Endothelial cell of umbilical vein (primary cell): ENCODE data around the gene FHIT. TPM values are rescaled to one million over a fixed set of nuclear protein-coding genes. Genes with fewer than 3 reads are reported as not detected.
"Not testable (repeated sequence)": the region's sequence is repeated elsewhere in the genome, so short reads cannot be mapped to it uniquely, and the experiment has no call there.

Experiments used
- BruUV-seq: library from RNA; stranded (reverse); fragments of 400-500 nt; replicated peaks from 2 replicates; lab custom pipeline; 2021; lab: Mats Ljungman, UMichigan
- CTCF ChIA-PET: fragments of 300-600, 350-600 bp; sonication (Branson Sonifier 250); formaldehyde crosslinking; loops from one replicate; lab custom pipeline; 2021; ENCODE audit warnings: antibody characterized with exemption, inconsistent platforms; lab: Charles Lee
- POLR2A ChIA-PET: fragments of 300-600, 350-600 bp; sonication (Branson Sonifier 250); formaldehyde crosslinking; loops from one replicate; lab custom pipeline; 2021; ENCODE audit warnings: antibody characterized with exemption, inconsistent platforms; lab: Charles Lee
- DNase-seq: peaks from one replicate; pipeline ENCODE4 v3.0.0-alpha.2; 2011; ENCODE audit warnings: low read depth, low spot score
- FAIRE-seq: peaks from 2 replicates; lab custom pipeline; 2011; peaks lifted over from hg19 to GRCh38; lab: Jason Lieb, UNC
- H2AFZ ChIP-seq: 2 replicates; pipeline ENCODE4 v1.6.0; 2012; ENCODE audit warnings: low read depth, low read length, control low read depth, inconsistent platforms
- H3K27ac ChIP-seq: 2 replicates; pipeline ENCODE4 v1.5.1; 2011; ENCODE audit warnings: low read depth, mild to moderate bottlenecking, control low read depth, low read length, moderate library complexity; ENCODE audit not compliant: insufficient read depth
- H3K27me3 ChIP-seq, 2 experiments: 2 replicates each; pipeline versions ENCODE4 v1.6.0 to v1.6.1; 2011; ENCODE audit warnings: low read length in 2 of 2, mixed read lengths in 1 of 2; ENCODE audit not compliant: control insufficient read depth in 2 of 2, insufficient read depth in 2 of 2
- H3K36me3 ChIP-seq, 2 experiments: 2 replicates in 1 of 2; 3 replicates in 1 of 2; pipeline ENCODE4 v1.5.1; 2011; ENCODE audit warnings: low read length in 2 of 2, mild to moderate bottlenecking in 1 of 2, moderate library complexity in 1 of 2; ENCODE audit not compliant: control insufficient read depth in 2 of 2, insufficient read depth in 2 of 2; ENCODE audit errors: extremely low read depth in 1 of 2
- H3K4me1 ChIP-seq: 3 replicates; pipeline ENCODE4 v1.5.1; 2011; ENCODE audit warnings: mild to moderate bottlenecking, low read length; ENCODE audit not compliant: control insufficient read depth, insufficient read depth; ENCODE audit errors: extremely low read depth
- H3K4me2 ChIP-seq: 2 replicates; pipeline ENCODE4 v1.6.1; 2011; ENCODE audit warnings: low read length, control low read depth, mixed read lengths; ENCODE audit not compliant: insufficient read depth
- H3K4me3 ChIP-seq, 3 experiments: fragments of 200-600 bp in 1 of 3; sonication (generic), shearing (Covaris generic) in 1 of 3; replicated peaks in 1 of 3; 2 replicates each; pipeline ENCODE4 v1.5.1; 2011 to 2016; ENCODE audit warnings: control low read depth in 3 of 3, low read length in 3 of 3, mild to moderate bottlenecking in 2 of 3, inconsistent platforms in 1 of 3, low read depth in 1 of 3, moderate library complexity in 1 of 3; ENCODE audit not compliant: insufficient read depth in 1 of 3
- H3K79me2 ChIP-seq: 2 replicates; pipeline ENCODE4 v1.6.0; 2012; ENCODE audit warnings: low read length, inconsistent platforms; ENCODE audit not compliant: control insufficient read depth, insufficient read depth
- H3K9ac ChIP-seq: replicated peaks from 2 replicates; pipeline ENCODE3; 2011; ENCODE audit warnings: low read length, control low read depth; ENCODE audit not compliant: insufficient read depth; ENCODE audit errors: extremely low read depth
- H3K9me1 ChIP-seq: replicated peaks from 3 replicates; pipeline ENCODE4 v1.6.0; 2011; ENCODE audit warnings: mild to moderate bottlenecking, low read length; ENCODE audit not compliant: control insufficient read depth, insufficient read depth; ENCODE audit errors: extremely low read depth
- H3K9me3 ChIP-seq: replicated peaks from 2 replicates; pipeline ENCODE4 v1.5.1; 2012; ENCODE audit warnings: low read length, inconsistent platforms; ENCODE audit not compliant: control insufficient read depth, insufficient read depth
- H4K20me1 ChIP-seq: replicated peaks from 2 replicates; pipeline ENCODE3; 2011; ENCODE audit warnings: mild to moderate bottlenecking, low read length; ENCODE audit not compliant: control insufficient read depth, insufficient read depth; ENCODE audit errors: extremely low read depth
- CTCF ChIP-seq, 2 donors: IDR thresholded peaks; 1 replicate in 1 of 2; 2 replicates in 1 of 2; pipeline ENCODE4 v1.5.1; 2011; ENCODE audit warnings: low read length in 2 of 2, mild to moderate bottlenecking in 2 of 2, moderate library complexity in 2 of 2, control low read depth in 1 of 2, inconsistent platforms in 1 of 2, low read depth in 1 of 2; ENCODE audit not compliant: insufficient read depth in 1 of 2; ENCODE audit errors: extremely low read depth in 1 of 2
- EZH2 ChIP-seq: IDR thresholded peaks from 2 replicates; pipeline ENCODE4 v1.6.1; 2012; ENCODE audit warnings: borderline replicate concordance, low read depth, mild to moderate bottlenecking, moderate library complexity, low read length, inconsistent platforms; ENCODE audit not compliant: severe bottlenecking
- FOS ChIP-seq: IDR thresholded peaks from 2 replicates; pipeline ENCODE4 v1.6.1; 2011; ENCODE audit warnings: mild to moderate bottlenecking, low read length, moderate library complexity, borderline replicate concordance; ENCODE audit not compliant: insufficient read depth
- GATA2 ChIP-seq: IDR thresholded peaks from 2 replicates; pipeline ENCODE4 v1.7.0; 2011; ENCODE audit warnings: low read depth, mild to moderate bottlenecking, moderate library complexity, mixed read lengths, low read length; ENCODE audit not compliant: insufficient read length, insufficient read depth
- JUN ChIP-seq: IDR thresholded peaks from 2 replicates; pipeline ENCODE4 v1.6.1; 2011; ENCODE audit warnings: borderline replicate concordance, low read depth; ENCODE audit not compliant: insufficient read length, insufficient read depth
- MAX ChIP-seq: IDR thresholded peaks from 2 replicates; pipeline ENCODE4 v1.6.1; 2011; ENCODE audit not compliant: insufficient read depth, insufficient read length
- MYC ChIP-seq: IDR thresholded peaks from one replicate; pipeline ENCODE4 v1.6.1; 2011; ENCODE audit warnings: mild to moderate bottlenecking, low read depth, low read length
- POLR2A ChIP-seq: IDR thresholded peaks from 2 replicates; pipeline ENCODE4 v1.6.1; 2012; ENCODE audit warnings: low read depth, mild to moderate bottlenecking, control low read depth, low read length
- POLR2AphosphoS5 ChIP-seq: IDR thresholded peaks from 2 replicates; pipeline ENCODE4 v1.6.1; 2012; ENCODE audit warnings: low read depth, mild to moderate bottlenecking, control low read depth, low read length, moderate library complexity; ENCODE audit not compliant: insufficient read depth
- dilution Hi-C: fragments of 300-500 bp; cut with MboI; formaldehyde crosslinking; loops from one replicate; pipeline ENCODE4 v1.15.0; 2019; ENCODE audit warnings: low sequenced_read_pairs; ENCODE audit not compliant: extremely low pct_ligation_motif_present
- intact Hi-C: fragments of 100-400 bp; cut with micrococcal nuclease; formaldehyde crosslinking; loops from one replicate; pipeline ENCODE4 v1.10.0; 2022
- polyA plus RNA-seq, 4 experiments: library from polyadenylated mRNA; depleted of rRNA in 3 of 4; stranded (reverse) in 3 of 4; unstranded in 1 of 4; fragments of >200 nt; gene quantifications; 2 replicates each; pipeline versions ENCODE4 v1.2.1 to v1.2.3, GENCODE V29; 2011 to 2012; ENCODE audit warnings: missing spikeins in 1 of 4
- total RNA-seq: library from RNA; stranded (reverse); gene quantifications from 2 replicates; pipeline ENCODE4 v1.2.3, GENCODE V29; 2021

The FHIT gene
- total and polyA plus RNA-seq, 2 donors (not counting 3 experiments of a cell fraction or from before 2014, with no cell fraction given): 0.47 to 2.2 TPM

GRCh38 chr3:61051666-61052065, 199.6 kb downstream of the FHIT start:
- Histone ChIP-seq H2AFZ (no peak overlapping the region), H3K9me3 (no peaks in the 10 kb centered on the region), H3K4me3 (no peak overlapping the region), H3K36me3 (no peaks in the 10 kb centered on the region), H3K4me2 (no peak overlapping the region), H3K27me3 (no peaks in the 10 kb centered on the region), H3K79me2 (no peaks in the 10 kb centered on the region), H3K9ac (no peak overlapping the region), H4K20me1 (no peaks in the 10 kb centered on the region), H3K27ac (no peak overlapping the region), H3K9me1 (no peaks in the 10 kb centered on the region), H3K4me1 (no peaks in the 10 kb centered on the region)
- TF ChIP-seq EZH2: no peak
- no peak for TF ChIP-seq MYC
- no peak for TF ChIP-seq CTCF (IDR thresholded peaks at IDR 0.05; ENCODE audit: extremely low read depth in 1 of 2, insufficient read depth in 1 of 2, low read depth in 1 of 2, low read length in 2 of 2)
- no peak for TF ChIP-seq MAX
- TF ChIP-seq GATA2: no peak
- TF ChIP-seq JUN: no peak
- TF ChIP-seq FOS: no peak
- no peak for TF ChIP-seq POLR2AphosphoS5
- no peak for TF ChIP-seq POLR2A
- dilution Hi-C loops (no loop called here), intact Hi-C loops (no loop called here)
- CTCF ChIA-PET: no interaction called here
- FAIRE-seq (no peak), DNase-seq (no peak)
- POLR2A ChIA-PET: no interaction called here
- no TSS peak for BruUV-seq

- H4K20me1 ChIP-seq, DNase-seq, H3K4me3 ChIP-seq, intact Hi-C loops, H3K27me3 ChIP-seq, H3K27ac ChIP-seq, dilution Hi-C loops, H3K9me3 ChIP-seq, POLR2A ChIA-PET, H3K36me3 ChIP-seq, H3K9ac ChIP-seq, H3K9me1 ChIP-seq, H3K79me2 ChIP-seq, H3K4me1 ChIP-seq, CTCF ChIA-PET, H2AFZ ChIP-seq, H3K4me2 ChIP-seq, FAIRE-seq, BruUV-seq: not testable (repeated sequence)
Observed at GRCh38 chr3:61045169-61045568, 206.1 kb downstream of the FHIT start.
